Fibroblast of lung (primary cell): ENCODE data around the gene EPB41. TPM values are rescaled to one million over a fixed set of nuclear protein-coding genes. Genes with fewer than 3 reads are reported as not detected.

Experiments used
- DNase-seq, 2 donors: peaks; one replicate each; pipeline versions ENCODE4 v3.0.0 to v3.0.0-alpha.2; 2010; ENCODE audit warnings: low read depth in 2 of 2
- H2AFZ ChIP-seq: 2 replicates; pipeline ENCODE4 v1.5.1; 2012; ENCODE audit warnings: low read length, control low read depth, inconsistent platforms
- H3K27ac ChIP-seq: 2 replicates; pipeline ENCODE4 v1.5.1; 2011; ENCODE audit warnings: low read length, control low read depth; ENCODE audit not compliant: insufficient read depth
- H3K27me3 ChIP-seq: 2 replicates; pipeline ENCODE4 v1.5.1; 2011; ENCODE audit warnings: mild to moderate bottlenecking, low read length; ENCODE audit not compliant: control insufficient read depth, insufficient read depth
- H3K36me3 ChIP-seq: 2 replicates; pipeline ENCODE4 v1.5.1; 2011; ENCODE audit warnings: low read length; ENCODE audit not compliant: control insufficient read depth, insufficient read depth
- H3K4me1 ChIP-seq: 2 replicates; pipeline ENCODE4 v1.5.1; 2011; ENCODE audit warnings: low read length; ENCODE audit not compliant: control insufficient read depth, insufficient read depth; ENCODE audit errors: extremely low read depth
- H3K4me2 ChIP-seq: 2 replicates; pipeline ENCODE4 v1.5.1; 2011; ENCODE audit warnings: low read length, control low read depth; ENCODE audit not compliant: insufficient read depth; ENCODE audit errors: extremely low read depth
- H3K4me3 ChIP-seq, 4 experiments: fragments of 200-600 bp in 1 of 4; sonication (generic) in 1 of 4; replicated peaks in 1 of 4; 2 replicates each; pipeline ENCODE4 v1.5.1; 2011 to 2016; ENCODE audit warnings: low read length in 4 of 4, low read depth in 3 of 4, mild to moderate bottlenecking in 3 of 4, control low read depth in 2 of 4, inconsistent platforms in 1 of 4, mixed read lengths in 1 of 4; ENCODE audit not compliant: insufficient read depth in 1 of 4; ENCODE audit errors: control extremely low read depth in 1 of 4
- H3K79me2 ChIP-seq: 2 replicates; pipeline ENCODE4 v1.5.1; 2012; ENCODE audit warnings: mild to moderate bottlenecking, low read length, inconsistent platforms; ENCODE audit not compliant: control insufficient read depth, insufficient read depth
- H3K9ac ChIP-seq: 2 replicates; pipeline ENCODE4 v1.5.1; 2011; ENCODE audit warnings: mild to moderate bottlenecking, low read length, control low read depth; ENCODE audit not compliant: insufficient read depth
- H3K9me3 ChIP-seq: 2 replicates; pipeline ENCODE4 v1.5.1; 2012; ENCODE audit warnings: low read depth, low read length; ENCODE audit not compliant: control insufficient read depth, insufficient read depth
- H4K20me1 ChIP-seq: 2 replicates; pipeline ENCODE4 v1.5.1; 2011; ENCODE audit warnings: low read length; ENCODE audit not compliant: control insufficient read depth, insufficient read depth; ENCODE audit errors: extremely low read depth
- CTCF ChIP-seq, 2 donors: IDR thresholded peaks in 1 of 2; conservative IDR thresholded peaks in 1 of 2; 1 replicate in 1 of 2; 2 replicates in 1 of 2; pipeline ENCODE4 v1.5.1; 2011 to 2012; ENCODE audit warnings: low read length in 2 of 2, control low read depth in 1 of 2, inconsistent platforms in 1 of 2, low read depth in 1 of 2, mild to moderate bottlenecking in 1 of 2
- EZH2 ChIP-seq: IDR thresholded peaks from 2 replicates; pipeline ENCODE4 v1.5.1; 2012; ENCODE audit warnings: low read length, control low read depth, mild to moderate bottlenecking; ENCODE audit errors: missing control alignments
- polyA minus RNA-seq: library from RNA; depleted of rRNA, polyadenylated mRNA; stranded (reverse); fragments of >200 nt; gene quantifications from 2 replicates; pipeline ENCODE4 v1.2.3, GENCODE V29; 2011; ENCODE audit warnings: low replicate concordance
- polyA plus RNA-seq, 2 donors: library from polyadenylated mRNA; depleted of rRNA in 1 of 2; stranded (reverse) in 1 of 2; unstranded in 1 of 2; fragments of >200 nt; gene quantifications; 2 replicates each; pipeline ENCODE4 v1.2.1, GENCODE V29; 2011 to 2012; ENCODE audit warnings: missing spikeins in 1 of 2
- total RNA-seq: library from RNA; depleted of rRNA; stranded (reverse); fragments of >200 nt; gene quantifications from 2 replicates; pipeline ENCODE4 v1.2.1, GENCODE V29; 2014

EPB41 gene
- total RNA-seq: 23.1 and 38.0 TPM in 2 replicates
- polyA plus RNA-seq: 7.4 TPM in 2 replicates
- 2.9 and 3.3 TPM in 2 replicates for polyA plus RNA-seq (2012)
- 2.7 and 9.1 TPM in 2 replicates for polyA minus RNA-seq

- H3K9me3 ChIP-seq: no peaks in the 10 kb centered on the region
- no peaks in the 10 kb centered on the region for H3K4me1 ChIP-seq
- H3K27ac ChIP-seq: no peak within 1 kb of the TSS
- no peaks in the 10 kb centered on the region for H4K20me1 ChIP-seq
- peak within 1 kb of the TSS; percentile 25 for H3K9ac ChIP-seq
- H3K27me3 ChIP-seq: no peaks in the 10 kb centered on the region
- peak within 1 kb of the TSS; percentile 86 for H2AFZ ChIP-seq
- no peak for TF ChIP-seq CTCF (conservative IDR thresholded peaks at IDR 0.05 in 1 of 2, IDR thresholded peaks at IDR 0.05 in 1 of 2; ENCODE audit: low read depth in 1 of 2, low read length in 2 of 2)
- TF ChIP-seq EZH2: no peak
- H3K4me3 ChIP-seq: peak within 1 kb of the TSS; percentile 27 to 67 (median 59)
- no peaks in the 10 kb centered on the region for H3K79me2 ChIP-seq
- peak within 1 kb of the TSS; percentile 95 for H3K4me2 ChIP-seq
- H3K36me3 ChIP-seq: no peaks in the 10 kb centered on the region
- DNase-seq: peak; percentile 88 to 93
Measured at GRCh38 chr1:28914228-28915030, at the start of gene EPB41. EPB41 (plus strand) TSS chr1:28914569; CDS start chr1:28987438, 72,869 bp downstream.

- Histone ChIP-seq H3K27me3 (peaks cover 12% of the 10 kb centered on the region), H3K4me2 (no peak overlapping the region), H3K9ac (no peak overlapping the region), H3K9me3 (no peaks in the 10 kb centered on the region), H3K79me2 (no peaks in the 10 kb centered on the region), H4K20me1 (no peaks in the 10 kb centered on the region), H3K4me3 (no peak overlapping the region), H3K27ac (no peak overlapping the region), H2AFZ (no peak overlapping the region), H3K36me3 (no peaks in the 10 kb centered on the region), H3K4me1 (no peaks in the 10 kb centered on the region)
- DNase-seq: no peak
- TF ChIP-seq CTCF (conservative IDR thresholded peaks at IDR 0.05 in 1 of 2, IDR thresholded peaks at IDR 0.05 in 1 of 2; ENCODE audit: low read depth in 1 of 2, low read length in 2 of 2) (no peak), EZH2 (no peak)
Measured at GRCh38 chr1:28864695-28865094, 49.7 kb upstream of the EPB41 start.

GRCh38 chr1:28865997-28866650 lies 48.2 kb upstream of the EPB41 start:
- Histone ChIP-seq H3K9me3 (no peaks in the 10 kb centered on the region), H3K27ac (no peak overlapping the region), H3K27me3 (peaks cover 12% of the 10 kb centered on the region), H3K4me2 (no peak overlapping the region), H4K20me1 (no peaks in the 10 kb centered on the region), H3K4me3 (no peak overlapping the region), H3K9ac (no peak overlapping the region), H3K79me2 (no peaks in the 10 kb centered on the region), H3K4me1 (no peaks in the 10 kb centered on the region), H3K36me3 (no peaks in the 10 kb centered on the region), H2AFZ (no peak overlapping the region)
- no peak for DNase-seq
- TF ChIP-seq CTCF (conservative IDR thresholded peaks at IDR 0.05 in 1 of 2, IDR thresholded peaks at IDR 0.05 in 1 of 2; ENCODE audit: low read depth in 1 of 2, low read length in 2 of 2): no peak
- TF ChIP-seq EZH2: no peak
